Mesenchymal stem cell (in vitro differentiated cells and primary cell): ENCODE results near the gene ZNF140. TPM values are rescaled to one million over a fixed set of nuclear protein-coding genes. Genes with fewer than 3 reads are reported as not detected.
A peak's percentile ranks its signal among the peaks of the same experiment; 100 is the strongest.

Experiments used
- DNase-seq: peaks from one replicate; pipeline ENCODE4 v3.0.0-alpha.2; 2013
- H2AFZ ChIP-seq: one replicate; pipeline ENCODE4 v1.6.1; 2013; ENCODE audit warnings: low read depth, mild to moderate bottlenecking, control low read depth, inconsistent platforms, low read length, moderate library complexity
- H2AK5ac ChIP-seq: 2 replicates; pipeline ENCODE4 v1.6.1; 2013; ENCODE audit warnings: low read length, moderate library complexity, mild to moderate bottlenecking, inconsistent platforms; ENCODE audit not compliant: severe bottlenecking
- H2BK120ac ChIP-seq: one replicate; pipeline ENCODE4 v1.6.1; 2013; ENCODE audit warnings: low read depth, mild to moderate bottlenecking, inconsistent platforms, low read length, moderate library complexity
- H2BK12ac ChIP-seq, 2 experiments: one replicate each; pipeline ENCODE4 v1.6.1; 2013; ENCODE audit warnings: inconsistent platforms in 2 of 2, low read length in 2 of 2, mild to moderate bottlenecking in 2 of 2, moderate library complexity in 2 of 2, control low read depth in 1 of 2
- H2BK15ac ChIP-seq: one replicate; pipeline ENCODE4 v1.6.1; 2013; ENCODE audit warnings: mild to moderate bottlenecking, low read depth, inconsistent platforms; ENCODE audit not compliant: poor library complexity, severe bottlenecking
- H2BK5ac ChIP-seq: 2 replicates; pipeline ENCODE4 v1.6.1; 2013; ENCODE audit warnings: low read depth, mild to moderate bottlenecking, low read length, control low read depth, inconsistent platforms; ENCODE audit not compliant: poor library complexity, severe bottlenecking
- H3K14ac ChIP-seq, 2 experiments: one replicate each; pipeline ENCODE4 v1.6.1; 2013; ENCODE audit warnings: inconsistent platforms in 2 of 2, low read length in 2 of 2, control low read depth in 1 of 2, mild to moderate bottlenecking in 1 of 2, moderate library complexity in 1 of 2
- H3K18ac ChIP-seq, 2 experiments: one replicate each; pipeline ENCODE4 v1.6.1; 2013; ENCODE audit warnings: inconsistent platforms in 2 of 2, low read length in 2 of 2, control low read depth in 1 of 2, low read depth in 1 of 2, mild to moderate bottlenecking in 1 of 2
- H3K23ac ChIP-seq, 2 experiments: one replicate each; pipeline ENCODE4 v1.6.1; 2013; ENCODE audit warnings: inconsistent platforms in 2 of 2, low read length in 2 of 2, mild to moderate bottlenecking in 2 of 2, moderate library complexity in 2 of 2, control low read depth in 1 of 2
- H3K27ac ChIP-seq: 2 replicates; pipeline ENCODE4 v1.5.1; 2013; ENCODE audit warnings: mild to moderate bottlenecking, moderate library complexity, low read length, control low read depth, inconsistent platforms; ENCODE audit not compliant: poor library complexity, severe bottlenecking
- H3K27me3 ChIP-seq, 2 experiments: 2 replicates each; pipeline versions ENCODE4 v1.6.1 to v1.7.0; 2013; ENCODE audit warnings: low read length in 2 of 2, mild to moderate bottlenecking in 2 of 2, moderate library complexity in 2 of 2, control low read depth in 1 of 2, inconsistent platforms in 1 of 2; ENCODE audit not compliant: control insufficient read depth in 1 of 2, insufficient read depth in 1 of 2
- H3K36me3 ChIP-seq, 2 experiments: 2 replicates each; pipeline versions ENCODE4 v1.6.1 to v1.7.0; 2013; ENCODE audit warnings: low read length in 2 of 2, control low read depth in 1 of 2, inconsistent platforms in 1 of 2, low read depth in 1 of 2, mild to moderate bottlenecking in 1 of 2; ENCODE audit not compliant: insufficient read depth in 2 of 2, control insufficient read depth in 1 of 2
- H3K4ac ChIP-seq, 2 experiments: one replicate each; pipeline ENCODE4 v1.6.1; 2013; ENCODE audit warnings: inconsistent platforms in 2 of 2, low read length in 2 of 2, mild to moderate bottlenecking in 2 of 2, moderate library complexity in 2 of 2, control low read depth in 1 of 2, low read depth in 1 of 2
- H3K4me1 ChIP-seq: 2 replicates; pipeline ENCODE4 v1.6.1; 2013; ENCODE audit warnings: low read depth, low read length, control low read depth; ENCODE audit not compliant: control insufficient read depth, insufficient read depth
- H3K4me2 ChIP-seq: 2 replicates; pipeline ENCODE4 v1.6.1; 2013; ENCODE audit warnings: low read length, mild to moderate bottlenecking, inconsistent platforms; ENCODE audit not compliant: poor library complexity, severe bottlenecking
- H3K4me3 ChIP-seq, 2 experiments: 2 replicates each; pipeline versions ENCODE4 v1.5.1 to v1.7.0; 2013; ENCODE audit warnings: low read length in 2 of 2, mild to moderate bottlenecking in 2 of 2, control low read depth in 1 of 2, low read depth in 1 of 2; ENCODE audit not compliant: insufficient read depth in 1 of 2
- H3K79me1 ChIP-seq: replicated peaks from 2 replicates; pipeline ENCODE4 v1.6.1; 2013; ENCODE audit warnings: mild to moderate bottlenecking, control low read depth, low read length, inconsistent platforms; ENCODE audit not compliant: poor library complexity, severe bottlenecking
- H3K9ac ChIP-seq: 2 replicates; pipeline ENCODE4 v1.7.0; 2013; ENCODE audit warnings: mild to moderate bottlenecking, low read length, moderate library complexity
- H3K9me3 ChIP-seq: 2 replicates; pipeline ENCODE4 v1.7.0; 2013; ENCODE audit warnings: mild to moderate bottlenecking, low read length; ENCODE audit not compliant: control insufficient read depth
- H4K8ac ChIP-seq: one replicate; pipeline ENCODE4 v1.6.1; 2013; ENCODE audit warnings: inconsistent platforms, mild to moderate bottlenecking, low read length, moderate library complexity
- H4K91ac ChIP-seq: one replicate; pipeline ENCODE4 v1.6.1; 2013; ENCODE audit warnings: mild to moderate bottlenecking, low read length, inconsistent platforms
- WGBS: methylation state at CpG from one replicate; pipeline ENCODE4 v1.1.7; 2013; ENCODE audit warnings: mixed read lengths; 5-methylcytosine and 5-hydroxymethylcytosine counted together
- polyA plus RNA-seq, 2 experiments: library from polyadenylated mRNA; stranded (reverse); fragments of 200-250 nt; gene quantifications; one replicate each; pipeline ENCODE4 v1.2.3, GENCODE V29; 2013

The ZNF140 gene
- polyA plus RNA-seq (2013, experiment 1 of 2), result 8.2 TPM
- 8.0 TPM for polyA plus RNA-seq (2013, experiment 2 of 2)

GRCh38 chr12:133080368-133081158, at the start of gene ZNF140:
Gene ZNF140, plus strand, starts transcription at chr12:133080923. Its CDS starts 398 bp downstream, at chr12:133081321.
- H3K27me3 ChIP-seq, result no peaks in the 10 kb centered on the region
- peaks cover 77% of the 10 kb centered on the region for H3K9me3 ChIP-seq
- H3K9ac ChIP-seq, result peak within 1 kb of the TSS; percentile 99
- H3K4me3 ChIP-seq, result peak within 1 kb of the TSS; percentile 81 to 88
- DNase-seq, result peak; percentile 98
- peak within 1 kb of the TSS; percentile 94 to 97 for H3K18ac ChIP-seq
- peak within 1 kb of the TSS; percentile 99 for H3K27ac ChIP-seq
- H2BK12ac ChIP-seq, result peak within 1 kb of the TSS; percentile 43 to 49
- peak within 1 kb of the TSS; percentile 88 for H2BK5ac ChIP-seq
- peak within 1 kb of the TSS; percentile 77 for H2BK120ac ChIP-seq
- H3K36me3 ChIP-seq, result peaks cover 15 to 40% of the 10 kb centered on the region in 2 experiments
- peak within 1 kb of the TSS; percentile 91 for H4K8ac ChIP-seq
- peak within 1 kb of the TSS in 1 of 2 experiments; percentile 57 for H3K23ac ChIP-seq
- under 1% methylated on average over 69 of the region's 69 CpGs for WGBS
- H3K4ac ChIP-seq, result peak within 1 kb of the TSS; percentile 90 to 95
- peak within 1 kb of the TSS; percentile 67 for H3K4me2 ChIP-seq
- H2AFZ ChIP-seq, result peak within 1 kb of the TSS; percentile 83
- peak within 1 kb of the TSS; percentile 97 for H4K91ac ChIP-seq
- peak within 1 kb of the TSS; percentile 44 for H2BK15ac ChIP-seq
- no peaks in the 10 kb centered on the region for H3K4me1 ChIP-seq
- peak within 1 kb of the TSS in 1 of 2 experiments; percentile 37 for H3K14ac ChIP-seq
- H2AK5ac ChIP-seq, result no peak within 1 kb of the TSS
- H3K79me1 ChIP-seq, result peaks cover 8% of the 10 kb centered on the region

- peaks cover 63% of the 10 kb centered on the region for H3K9me3 ChIP-seq
- peak within 1 kb of the TSS; percentile 17 to 97 for H3K23ac ChIP-seq
- DNase-seq, result peak; percentile 99
- H3K4ac ChIP-seq, result peak within 1 kb of the TSS; percentile 70 to 97
- H3K27ac ChIP-seq, result peak within 1 kb of the TSS; percentile 82
- H3K36me3 ChIP-seq, result peaks cover 14 to 35% of the 10 kb centered on the region in 2 experiments
- peak within 1 kb of the TSS; percentile 95 for H3K9ac ChIP-seq
- no peaks in the 10 kb centered on the region for H3K27me3 ChIP-seq
- peak within 1 kb of the TSS; percentile 96 for H2BK15ac ChIP-seq
- under 1% methylated on average over 86 of the region's 103 CpGs for WGBS
- H2AK5ac ChIP-seq, result no peak within 1 kb of the TSS
- peaks cover 6% of the 10 kb centered on the region for H3K79me1 ChIP-seq
- peak within 1 kb of the TSS; percentile 71 for H2AFZ ChIP-seq
- peak within 1 kb of the TSS; percentile 62 for H3K4me2 ChIP-seq
- H3K18ac ChIP-seq, result peak within 1 kb of the TSS; percentile 84 to 97
- peak within 1 kb of the TSS; percentile 98 for H4K8ac ChIP-seq
- no peaks in the 10 kb centered on the region for H3K4me1 ChIP-seq
- H2BK5ac ChIP-seq, result peak within 1 kb of the TSS; percentile 90
- H3K14ac ChIP-seq, result peak within 1 kb of the TSS; percentile 79 to 91
- H2BK12ac ChIP-seq, result peak within 1 kb of the TSS in 1 of 2 experiments; percentile 52
- peak within 1 kb of the TSS; percentile 91 to 95 for H3K4me3 ChIP-seq
- peak within 1 kb of the TSS; percentile 89 for H4K91ac ChIP-seq
- peak within 1 kb of the TSS; percentile 87 for H2BK120ac ChIP-seq
Observed at GRCh38 chr12:133037207-133038005, 43.3 kb upstream of the ZNF140 start, which contains the start of gene ZNF84. Gene ZNF84, plus strand, starts transcription at chr12:133037509. Its CDS starts 3,959 bp downstream, at chr12:133041468.

GRCh38 chr12:133038118-133038709, 42.5 kb upstream of the ZNF140 start:
- H4K8ac ChIP-seq, result no peak overlapping the region
- H3K14ac ChIP-seq, result no peak overlapping the region

More at GRCh38 chr12:133038118-133038709, 42.5 kb upstream of the ZNF140 start:
- peak overlapping the region; percentile 62 for H3K4me2 ChIP-seq
- DNase-seq, result no peak
- H3K9me3 ChIP-seq, result peaks cover 63% of the 10 kb centered on the region
- H3K4me1 ChIP-seq, result no peaks in the 10 kb centered on the region
- no peak overlapping the region for H2BK5ac ChIP-seq
- H3K9ac ChIP-seq, result peak overlapping the region; percentile 95
- no peak overlapping the region for H2AK5ac ChIP-seq
- H2AFZ ChIP-seq, result no peak overlapping the region
- no peak overlapping the region for H2BK120ac ChIP-seq
- H3K4ac ChIP-seq, result no peak overlapping the region
- H3K36me3 ChIP-seq, result peaks cover 21 to 44% of the 10 kb centered on the region in 2 experiments
- H3K27me3 ChIP-seq, result no peaks in the 10 kb centered on the region
- peak overlapping the region; percentile 49 to 91 for H3K4me3 ChIP-seq
- H2BK15ac ChIP-seq, result no peak overlapping the region
- 60% methylated on average over 1 of the region's 4 CpGs for WGBS
- H3K79me1 ChIP-seq, result peaks cover 13% of the 10 kb centered on the region
- H2BK12ac ChIP-seq, result no peak overlapping the region
- H3K23ac ChIP-seq, result no peak overlapping the region
- H3K27ac ChIP-seq, result no peak overlapping the region
- H3K18ac ChIP-seq, result no peak overlapping the region
- no peak overlapping the region for H4K91ac ChIP-seq
